ENCODE measurements around the gene ARHGAP5. TPM values are rescaled to one million over a fixed set of nuclear protein-coding genes. Genes with fewer than 3 reads are reported as not detected.

Gene ARHGAP5
- total and polyA plus RNA-seq, 7 donors, result 12.8 to 81.8 (median 56.9) TPM

DNA sequence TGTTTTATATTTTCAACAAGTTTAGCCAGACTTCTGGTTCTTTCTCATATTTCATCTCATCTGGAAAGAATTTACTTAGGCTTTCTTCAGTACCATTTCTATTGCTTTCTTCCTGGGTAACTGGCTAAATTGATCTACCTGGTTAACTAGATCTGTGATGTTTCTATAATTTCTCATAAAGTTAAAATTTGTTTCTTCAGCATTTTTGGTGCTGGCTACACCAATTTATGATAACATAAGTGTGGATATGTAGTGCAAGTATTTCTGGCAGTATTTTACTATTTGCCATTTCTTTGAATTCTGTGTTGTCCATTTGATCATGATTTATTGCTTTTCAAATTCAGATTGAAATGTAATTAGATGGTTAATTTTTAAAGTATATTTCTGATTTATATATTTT lies 25.9 kb downstream of the ARHGAP5 start:
- Histone ChIP-seq H3K4me3 (no peak overlapping the region), H3K9me3 (no peaks in the 10 kb centered on the region), H3K27ac (no peak overlapping the region), H3K27me3 (ENCODE audit: insufficient read depth in 3 of 3, low read length in 2 of 3) (no peaks in the 10 kb centered on the region), H3K4me1 (peaks cover 20% of the 10 kb centered on the region), H3K36me3 (ENCODE audit: insufficient read depth in 1 of 2, low read depth in 1 of 2) (peaks cover 0 to 9% of the 10 kb centered on the region in 2 donors)
- no peak for DNase-seq
- intact Hi-C loops (cut with DNase I), result no loop called here
- TF ChIP-seq, protein P1, sequence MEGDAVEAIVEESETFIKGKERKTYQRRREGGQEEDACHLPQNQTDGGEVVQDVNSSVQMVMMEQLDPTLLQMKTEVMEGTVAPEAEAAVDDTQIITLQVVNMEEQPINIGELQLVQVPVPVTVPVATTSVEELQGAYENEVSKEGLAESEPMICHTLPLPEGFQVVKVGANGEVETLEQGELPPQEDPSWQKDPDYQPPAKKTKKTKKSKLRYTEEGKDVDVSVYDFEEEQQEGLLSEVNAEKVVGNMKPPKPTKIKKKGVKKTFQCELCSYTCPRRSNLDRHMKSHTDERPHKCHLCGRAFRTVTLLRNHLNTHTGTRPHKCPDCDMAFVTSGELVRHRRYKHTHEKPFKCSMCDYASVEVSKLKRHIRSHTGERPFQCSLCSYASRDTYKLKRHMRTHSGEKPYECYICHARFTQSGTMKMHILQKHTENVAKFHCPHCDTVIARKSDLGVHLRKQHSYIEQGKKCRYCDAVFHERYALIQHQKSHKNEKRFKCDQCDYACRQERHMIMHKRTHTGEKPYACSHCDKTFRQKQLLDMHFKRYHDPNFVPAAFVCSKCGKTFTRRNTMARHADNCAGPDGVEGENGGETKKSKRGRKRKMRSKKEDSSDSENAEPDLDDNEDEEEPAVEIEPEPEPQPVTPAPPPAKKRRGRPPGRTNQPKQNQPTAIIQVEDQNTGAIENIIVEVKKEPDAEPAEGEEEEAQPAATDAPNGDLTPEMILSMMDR (IDR thresholded peaks at IDR 0.05), result no peak
- ATAC-seq, result no peak

DNA sequence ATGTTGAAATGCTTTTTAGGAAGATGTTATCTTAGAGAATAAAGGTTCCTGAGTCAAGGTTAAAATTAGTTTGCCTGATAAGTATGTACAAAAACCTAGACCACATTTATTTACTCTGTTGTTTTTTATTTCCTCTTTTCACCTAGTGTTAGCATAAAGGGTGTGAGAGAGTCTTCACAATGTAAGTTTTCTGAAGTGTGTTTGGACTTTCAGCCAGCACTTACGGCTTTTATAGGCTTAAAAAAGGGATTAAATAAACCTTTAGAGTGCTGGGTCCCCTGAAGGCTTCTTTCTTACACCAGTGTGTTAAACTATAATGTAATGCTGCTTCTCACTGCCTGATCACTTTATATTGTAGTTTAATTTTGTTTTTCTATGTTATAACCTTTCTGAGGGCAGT lies 27.2 kb downstream of the ARHGAP5 start:
- H3K27me3 ChIP-seq (ENCODE audit: insufficient read depth in 3 of 3, low read length in 2 of 3), result no peaks in the 10 kb centered on the region
- TF ChIP-seq, protein P1 (IDR thresholded peaks at IDR 0.05), result no peak
- H3K36me3 ChIP-seq (ENCODE audit: insufficient read depth in 1 of 2, low read depth in 1 of 2), result peaks cover 0 to 9% of the 10 kb centered on the region in 2 donors
- DNase-seq (no peak), ATAC-seq (no peak)
- intact Hi-C loops (cut with DNase I), result no loop called here
- H3K4me1 ChIP-seq, result peaks cover 20% of the 10 kb centered on the region
- 85 to 90% (median 86%) methylated on average over 1 of the region's 1 CpG for WGBS, 3 donors
- H3K4me3 ChIP-seq, result no peak overlapping the region
- H3K27ac ChIP-seq, result no peak overlapping the region
- no peaks in the 10 kb centered on the region for H3K9me3 ChIP-seq

DNA sequence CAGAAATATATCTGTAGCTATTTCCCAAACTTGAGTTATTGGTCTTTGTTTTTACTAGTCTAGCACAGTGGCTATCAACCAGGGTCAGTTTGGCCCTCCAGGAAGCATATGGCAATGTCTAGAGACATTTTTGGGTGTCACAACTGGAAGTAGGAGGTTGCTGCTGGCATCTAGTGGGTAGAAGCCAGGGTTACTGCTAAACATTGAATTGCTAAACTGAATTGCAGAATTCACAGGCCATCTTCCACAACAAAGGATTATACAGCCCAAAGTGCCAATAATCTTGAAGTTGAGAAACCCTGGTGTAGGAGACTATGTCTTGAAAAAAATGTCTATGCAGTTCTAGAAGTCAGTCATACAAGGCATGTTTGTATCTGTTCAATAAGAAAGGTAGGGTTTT lies 27.7 kb downstream of the ARHGAP5 start:
- no peaks in the 10 kb centered on the region for H3K27me3 ChIP-seq (ENCODE audit: insufficient read depth in 3 of 3, low read length in 2 of 3)
- TF ChIP-seq, protein P1 (IDR thresholded peaks at IDR 0.05), result no peak
- peaks cover 20% of the 10 kb centered on the region for H3K4me1 ChIP-seq
- no peak for DNase-seq
- H3K36me3 ChIP-seq (ENCODE audit: insufficient read depth in 1 of 2, low read depth in 1 of 2), result peaks cover 0 to 6% of the 10 kb centered on the region in 2 donors
- no peaks in the 10 kb centered on the region for H3K9me3 ChIP-seq
- no peak overlapping the region for H3K27ac ChIP-seq
- no peak for ATAC-seq
- H3K4me3 ChIP-seq, result no peak overlapping the region
- intact Hi-C loops (cut with DNase I), result no loop called here

DNA sequence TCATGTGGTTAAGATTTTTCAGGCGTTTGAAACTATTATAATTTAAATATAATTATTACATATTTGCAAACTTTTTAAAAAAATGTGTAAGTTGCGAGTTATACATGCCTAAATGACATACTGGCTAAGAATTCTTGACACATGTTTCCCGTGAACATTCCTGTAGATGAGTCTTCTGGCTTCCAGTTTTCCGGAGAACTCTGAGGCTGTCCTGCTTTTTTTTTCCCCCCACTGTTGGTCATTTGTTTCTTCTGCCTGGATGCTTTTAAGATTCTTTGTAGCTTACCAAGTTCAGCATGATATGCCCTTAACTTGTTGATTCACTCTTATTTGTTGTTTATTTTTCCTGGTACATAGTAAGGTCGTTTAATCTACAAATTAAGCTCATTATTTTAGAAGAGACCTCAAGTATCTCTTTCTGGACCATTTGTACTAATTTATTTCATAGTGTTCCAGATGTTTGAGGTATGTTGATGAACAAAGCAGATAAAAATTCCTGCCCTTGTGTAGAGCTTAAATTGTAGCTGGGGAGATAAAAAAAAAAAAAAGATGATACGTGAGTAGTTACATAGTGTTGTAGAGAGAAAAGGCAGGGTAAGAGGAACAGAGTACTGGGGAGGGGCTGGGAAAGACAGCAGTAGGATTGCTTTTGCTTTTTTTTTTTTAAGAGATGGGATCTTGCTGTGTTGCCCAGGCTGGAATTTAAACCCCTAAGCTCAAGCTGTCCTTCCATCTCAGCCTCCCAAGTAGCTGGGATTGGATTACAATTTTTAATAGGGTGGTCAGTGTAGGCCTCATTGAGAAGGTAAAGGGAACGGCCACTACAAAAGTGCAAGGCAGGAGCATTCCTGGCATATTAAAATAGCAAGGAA lies 32.8 kb downstream of the ARHGAP5 start:
- Histone ChIP-seq H3K27ac (no peak overlapping the region), H3K9me3 (no peaks in the 10 kb centered on the region), H3K27me3 (ENCODE audit: insufficient read depth in 3 of 3, low read length in 2 of 3) (no peaks in the 10 kb centered on the region), H3K4me3 (no peak overlapping the region), H3K36me3 (ENCODE audit: insufficient read depth in 1 of 2, low read depth in 1 of 2) (no peaks in the 10 kb centered on the region), H3K4me1 (peaks cover 13% of the 10 kb centered on the region)
- 83 to 89% (median 84%) methylated on average over 7 of the region's 7 CpGs for WGBS, 3 donors
- TF ChIP-seq, protein P1 (IDR thresholded peaks at IDR 0.05), result no peak
- DNase-seq (no peak), ATAC-seq (no peak)
- intact Hi-C loops (cut with DNase I), result no loop called here

DNA sequence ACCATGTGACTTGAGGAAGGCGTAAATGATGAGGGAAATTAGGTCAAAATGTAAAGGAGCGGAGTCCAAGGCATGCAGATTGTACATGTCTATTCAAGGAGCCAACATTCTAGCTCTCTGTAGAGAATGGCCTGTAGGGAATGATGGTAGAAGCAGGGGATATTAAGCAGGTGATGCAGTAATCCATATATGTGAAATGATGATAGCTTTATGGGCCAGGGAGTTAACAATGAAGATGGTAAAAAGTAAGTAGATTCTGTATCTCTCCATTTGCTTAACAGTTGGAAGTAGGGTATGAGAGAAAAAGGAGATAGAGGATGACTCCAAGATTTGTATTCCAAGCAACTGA lies 33.4 kb downstream of the ARHGAP5 start:
- DNase-seq (no peak), ATAC-seq (no peak)
- Histone ChIP-seq H3K27ac (no peak overlapping the region), H3K4me1 (peaks cover 12% of the 10 kb centered on the region), H3K9me3 (no peaks in the 10 kb centered on the region), H3K36me3 (ENCODE audit: insufficient read depth in 1 of 2, low read depth in 1 of 2) (no peaks in the 10 kb centered on the region), H3K27me3 (ENCODE audit: insufficient read depth in 3 of 3, low read length in 2 of 3) (no peaks in the 10 kb centered on the region), H3K4me3 (no peak overlapping the region)
- WGBS, 3 donors, result 75 to 96% (median 88%) methylated on average over 2 of the region's 2 CpGs
- TF ChIP-seq, protein P1 (IDR thresholded peaks at IDR 0.05), result no peak
- intact Hi-C loops (cut with DNase I), result no loop called here
